ENCODE results near the gene FGF19. TPM values are rescaled to one million over a fixed set of nuclear protein-coding genes. Genes with fewer than 3 reads are reported as not detected.

The FGF19 gene
- total RNA-seq, 2 experiments from 2014 or later: not detected

- Mint-ChIP-seq H3K4me1 (peaks cover 29% of the 10 kb centered on the region), H3K27ac (peak within 1 kb of the TSS; percentile 84), H3K36me3 (peaks cover 9% of the 10 kb centered on the region), H3K4me3 (peak within 1 kb of the TSS; percentile 91), H3K27me3 (peaks cover 8% of the 10 kb centered on the region), H3K9me3 (no peaks in the 10 kb centered on the region)
- peak; percentile 93 for DNase-seq
Measured at GRCh38 chr11:69674886-69675714, 28.7 kb downstream of the FGF19 start, which contains the start of gene LTO1. LTO1 (minus strand) TSS chr11:69675353; CDS start chr11:69675239, 114 bp downstream.

GRCh38 chr11:69674267-69674885 lies 29.4 kb downstream of the FGF19 start:
- H3K27ac Mint-ChIP-seq: peak overlapping the region; percentile 84
- H3K36me3 Mint-ChIP-seq: peaks cover 9% of the 10 kb centered on the region
- H3K9me3 Mint-ChIP-seq: no peaks in the 10 kb centered on the region
- H3K4me1 Mint-ChIP-seq: peaks cover 30% of the 10 kb centered on the region
- peaks cover 8% of the 10 kb centered on the region for H3K27me3 Mint-ChIP-seq
- H3K4me3 Mint-ChIP-seq: peak overlapping the region; percentile 91
- peak; percentile 14 for DNase-seq

DNA sequence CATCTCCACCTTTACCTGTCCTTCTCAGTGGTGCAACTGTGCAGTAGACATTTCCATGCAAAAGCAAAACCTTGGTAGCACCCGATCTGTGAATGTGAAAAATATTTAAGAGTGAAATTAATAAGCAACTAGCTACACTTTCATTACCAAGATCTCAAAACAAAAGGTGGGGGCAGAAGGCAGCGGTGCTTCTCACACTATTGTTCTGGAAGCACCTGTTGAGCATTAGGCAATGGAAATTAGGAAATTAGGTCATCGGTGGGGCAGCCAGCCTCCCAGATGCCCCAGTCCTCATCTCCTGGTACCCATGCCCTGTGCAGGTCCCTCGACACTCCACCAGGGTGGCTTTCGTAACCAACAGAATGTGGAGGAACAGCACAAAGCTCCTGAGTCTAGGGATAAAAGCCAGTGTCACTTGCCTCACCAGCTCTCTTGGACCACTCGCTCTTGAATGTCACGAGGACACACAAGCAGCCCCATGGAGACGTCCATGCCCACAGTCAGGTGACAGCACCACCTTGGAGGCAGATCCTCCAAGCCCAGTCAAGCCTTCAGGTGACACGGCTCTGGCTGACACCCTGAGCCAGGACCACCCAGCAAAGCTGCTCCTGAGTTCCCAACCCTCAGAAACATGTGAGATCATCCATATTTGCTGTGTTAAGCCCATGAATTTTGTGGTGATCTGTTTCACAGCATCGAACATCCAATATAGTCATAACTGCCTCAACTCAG lies 31.9 kb downstream of the FGF19 start:
- H3K4me3 Mint-ChIP-seq: no peak overlapping the region
- H3K27me3 Mint-ChIP-seq: peaks cover 8% of the 10 kb centered on the region
- no peak for DNase-seq
- H3K4me1 Mint-ChIP-seq: peaks cover 33% of the 10 kb centered on the region
- H3K27ac Mint-ChIP-seq: peak overlapping the region; percentile 50
- peaks cover 17% of the 10 kb centered on the region for H3K36me3 Mint-ChIP-seq
- no peaks in the 10 kb centered on the region for H3K9me3 Mint-ChIP-seq

- Mint-ChIP-seq H3K27ac (no peak overlapping the region), H3K4me1 (peaks cover 31% of the 10 kb centered on the region), H3K27me3 (peaks cover 1% of the 10 kb centered on the region), H3K36me3 (peaks cover 18% of the 10 kb centered on the region), H3K9me3 (no peaks in the 10 kb centered on the region), H3K4me3 (no peak overlapping the region)
- peak; percentile 51 for DNase-seq
Measured at GRCh38 chr11:69670158-69670845, 33.5 kb downstream of the FGF19 start.

GRCh38 chr11:69669486-69669885 lies 34.3 kb downstream of the FGF19 start:
- Mint-ChIP-seq H3K4me1 (peaks cover 31% of the 10 kb centered on the region), H3K9me3 (no peaks in the 10 kb centered on the region), H3K36me3 (peaks cover 18% of the 10 kb centered on the region), H3K27me3 (no peaks in the 10 kb centered on the region), H3K27ac (no peak overlapping the region), H3K4me3 (no peak overlapping the region)
- no peak for DNase-seq

DNA sequence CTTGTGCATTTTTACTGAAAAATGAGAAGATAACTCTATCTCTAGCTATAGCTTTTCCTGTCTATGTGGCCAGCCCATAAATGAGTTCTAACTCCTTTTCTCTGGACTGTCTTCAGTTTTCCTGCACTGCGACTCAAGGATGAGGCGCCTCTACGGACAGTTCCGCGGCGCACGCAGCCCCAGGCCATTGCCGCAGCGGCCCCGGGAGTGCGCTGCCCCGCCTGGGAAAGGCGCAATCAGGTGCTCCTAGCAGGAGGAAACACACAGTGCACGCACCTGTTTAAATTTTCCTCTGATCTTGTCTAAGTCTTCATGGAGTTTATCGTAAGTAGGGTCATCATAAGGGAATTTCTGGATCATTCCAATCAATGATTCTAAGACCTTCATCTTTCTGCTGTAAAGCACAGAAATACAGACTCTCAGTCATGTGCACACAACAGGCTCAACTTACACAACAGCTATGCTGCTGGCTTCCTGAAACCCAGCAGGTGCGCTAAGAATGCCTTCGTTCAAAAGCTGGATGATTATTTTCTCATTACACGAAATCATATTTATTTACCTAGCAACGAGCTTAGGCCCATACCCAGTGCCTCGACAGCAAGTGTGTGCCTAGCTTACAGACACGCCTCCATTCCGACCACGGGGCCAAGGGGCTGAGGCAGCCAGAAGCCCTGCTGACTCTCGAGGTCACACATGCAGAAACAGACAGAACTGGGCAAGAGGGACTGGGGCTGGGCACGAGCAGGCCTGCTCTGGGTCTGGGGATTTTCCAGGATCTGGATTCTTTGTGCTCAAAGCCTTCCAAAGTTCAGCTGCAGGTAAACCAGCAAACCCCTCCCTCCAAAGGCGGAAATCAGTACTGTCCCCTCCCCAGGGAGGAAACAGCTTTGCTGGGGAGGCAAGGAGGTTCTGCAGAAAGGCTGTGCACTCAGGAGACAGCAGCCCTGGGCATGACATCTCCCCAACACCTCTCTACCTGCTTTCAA lies 35.9 kb downstream of the FGF19 start:
- H3K4me3 Mint-ChIP-seq: no peak overlapping the region
- H3K27ac Mint-ChIP-seq: no peak overlapping the region
- no peaks in the 10 kb centered on the region for H3K9me3 Mint-ChIP-seq
- H3K27me3 Mint-ChIP-seq: no peaks in the 10 kb centered on the region
- peaks cover 14% of the 10 kb centered on the region for H3K36me3 Mint-ChIP-seq
- no peak for DNase-seq
- peaks cover 20% of the 10 kb centered on the region for H3K4me1 Mint-ChIP-seq

DNA sequence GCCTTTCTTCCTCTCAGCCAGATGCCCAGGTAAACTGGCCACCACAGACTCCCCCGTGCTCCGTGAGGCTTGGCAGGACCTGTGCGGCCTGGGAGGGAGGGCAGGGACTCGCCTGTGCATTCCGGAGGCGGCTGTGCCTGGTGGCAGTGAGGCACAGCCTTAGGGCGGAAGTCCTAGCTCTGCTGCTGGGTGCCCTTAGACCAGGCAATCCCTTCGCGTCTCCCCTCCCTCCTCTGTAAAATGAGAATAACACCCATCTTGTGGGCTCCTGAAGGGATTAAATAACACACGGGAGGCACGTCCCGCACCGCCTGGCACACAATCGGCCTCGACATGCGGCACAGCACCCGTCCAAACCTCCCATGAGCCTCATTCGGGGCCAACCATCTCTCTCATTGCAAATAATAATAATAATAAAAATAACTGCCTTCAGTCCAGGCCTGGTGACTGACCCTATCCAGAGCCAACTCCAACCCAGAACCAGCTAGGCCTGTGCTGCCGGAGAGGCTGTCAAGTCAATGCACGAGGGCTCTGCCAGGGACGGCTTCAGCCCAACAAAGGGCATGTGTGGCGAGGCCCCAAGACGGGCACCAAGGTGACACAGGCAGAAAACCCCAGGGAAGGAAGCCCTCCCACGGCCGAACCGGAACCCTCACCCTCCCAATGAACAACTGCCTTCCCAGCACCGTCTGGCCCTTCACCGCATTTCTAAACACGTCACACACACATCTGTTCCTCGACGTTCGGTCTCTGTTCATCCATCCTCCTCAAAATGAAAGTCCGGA lies 36.9 kb downstream of the FGF19 start:
- Mint-ChIP-seq H3K27ac (no peak overlapping the region), H3K27me3 (no peaks in the 10 kb centered on the region), H3K4me1 (peaks cover 14% of the 10 kb centered on the region), H3K9me3 (no peaks in the 10 kb centered on the region), H3K36me3 (peaks cover 14% of the 10 kb centered on the region), H3K4me3 (no peak overlapping the region)
- no peak for DNase-seq

GRCh38 chr11:69666261-69666660 lies 37.6 kb downstream of the FGF19 start:
- H3K4me3 Mint-ChIP-seq: no peak overlapping the region
- peaks cover 10% of the 10 kb centered on the region for H3K4me1 Mint-ChIP-seq
- H3K27ac Mint-ChIP-seq: no peak overlapping the region
- H3K36me3 Mint-ChIP-seq: peaks cover 11% of the 10 kb centered on the region
- no peaks in the 10 kb centered on the region for H3K9me3 Mint-ChIP-seq
- H3K27me3 Mint-ChIP-seq: no peaks in the 10 kb centered on the region
- DNase-seq: no peak

DNA sequence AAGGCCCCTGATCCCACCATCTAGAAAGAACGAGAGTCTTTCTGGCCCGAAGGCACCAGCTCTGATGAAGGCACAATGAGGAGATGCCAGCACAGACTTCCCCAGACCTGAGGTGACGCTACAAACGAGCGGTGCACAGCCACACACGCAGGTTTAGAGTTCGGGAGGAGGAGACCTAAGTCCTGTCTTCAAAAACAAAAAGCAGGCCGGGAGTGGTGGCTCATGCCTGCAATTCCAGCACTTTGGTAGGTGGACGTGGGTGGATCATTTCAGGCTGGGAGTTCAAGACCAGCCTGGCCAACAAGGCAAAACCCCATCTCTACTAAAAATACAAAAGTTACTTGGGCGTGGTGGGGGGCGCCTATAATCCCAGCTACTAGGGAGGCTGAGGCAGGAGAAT lies 38.2 kb downstream of the FGF19 start:
- peaks cover 9% of the 10 kb centered on the region for H3K4me1 Mint-ChIP-seq
- H3K36me3 Mint-ChIP-seq: peaks cover 9% of the 10 kb centered on the region
- H3K4me3 Mint-ChIP-seq: no peak overlapping the region
- DNase-seq: no peak
- no peak overlapping the region for H3K27ac Mint-ChIP-seq
- no peaks in the 10 kb centered on the region for H3K9me3 Mint-ChIP-seq
- H3K27me3 Mint-ChIP-seq: no peaks in the 10 kb centered on the region

DNA sequence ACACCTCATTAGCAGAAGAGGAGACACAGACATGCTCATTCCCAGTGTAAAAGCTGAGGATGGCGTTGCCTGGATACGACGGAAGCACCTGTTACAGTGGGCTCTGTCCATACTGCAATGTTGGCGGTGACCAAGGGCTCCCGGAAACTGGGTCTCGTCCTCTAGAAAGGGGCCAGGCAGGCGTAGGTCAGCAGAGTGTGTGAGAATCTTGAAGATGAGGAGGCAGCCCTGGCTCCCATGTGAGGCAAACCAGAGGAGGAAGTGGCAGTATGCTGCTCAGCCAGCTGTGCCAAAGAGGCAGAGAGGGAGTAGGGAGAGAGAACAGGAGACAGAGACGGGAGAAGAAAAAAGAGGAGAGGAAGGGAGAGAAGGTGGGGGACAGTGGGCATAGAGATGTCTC lies 38.9 kb downstream of the FGF19 start:
- no peaks in the 10 kb centered on the region for H3K9me3 Mint-ChIP-seq
- H3K4me3 Mint-ChIP-seq: no peak overlapping the region
- H3K36me3 Mint-ChIP-seq: peaks cover 9% of the 10 kb centered on the region
- H3K4me1 Mint-ChIP-seq: peaks cover 3% of the 10 kb centered on the region
- H3K27ac Mint-ChIP-seq: no peak overlapping the region
- DNase-seq: no peak
- no peaks in the 10 kb centered on the region for H3K27me3 Mint-ChIP-seq

DNA sequence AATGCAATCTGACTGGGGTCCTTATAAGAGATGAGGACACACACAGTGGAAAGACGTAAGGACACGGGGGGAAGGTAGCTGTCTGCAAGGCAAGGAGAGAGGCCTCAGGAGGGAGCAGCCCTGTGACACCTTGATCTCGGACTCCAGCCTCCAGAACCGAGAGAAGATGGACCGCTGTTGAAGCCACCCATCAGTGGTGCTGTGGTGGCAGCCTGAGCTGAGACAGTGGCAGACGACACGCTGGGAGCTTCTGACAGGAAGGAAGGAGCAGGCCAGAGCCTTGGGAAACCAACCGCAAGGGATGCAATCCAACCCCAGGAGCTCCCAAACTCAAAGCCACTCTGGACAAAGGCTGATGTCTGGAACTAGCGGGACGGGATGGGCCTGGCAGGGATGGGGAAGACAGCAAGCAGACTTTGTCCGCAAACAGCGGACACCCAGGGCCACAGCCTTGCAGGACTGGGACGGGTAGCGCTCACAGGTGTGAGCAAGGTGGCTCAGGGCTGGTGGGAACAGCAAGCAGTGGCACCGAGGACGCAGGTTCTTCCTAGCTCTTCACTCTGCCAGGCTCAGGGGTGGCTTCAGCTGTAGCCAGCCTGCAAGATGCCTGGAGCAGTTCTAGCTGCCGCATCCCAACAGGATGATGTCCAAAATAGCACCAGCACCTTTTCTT lies 39.6 kb downstream of the FGF19 start:
- Mint-ChIP-seq H3K4me1 (peaks cover 3% of the 10 kb centered on the region), H3K27me3 (no peaks in the 10 kb centered on the region), H3K9me3 (no peaks in the 10 kb centered on the region), H3K4me3 (no peak overlapping the region), H3K36me3 (peaks cover 9% of the 10 kb centered on the region), H3K27ac (no peak overlapping the region)
- no peak for DNase-seq

GRCh38 chr11:69663326-69663725 lies 40.5 kb downstream of the FGF19 start:
- no peak overlapping the region for H3K4me3 Mint-ChIP-seq
- H3K27me3 Mint-ChIP-seq: no peaks in the 10 kb centered on the region

DNA sequence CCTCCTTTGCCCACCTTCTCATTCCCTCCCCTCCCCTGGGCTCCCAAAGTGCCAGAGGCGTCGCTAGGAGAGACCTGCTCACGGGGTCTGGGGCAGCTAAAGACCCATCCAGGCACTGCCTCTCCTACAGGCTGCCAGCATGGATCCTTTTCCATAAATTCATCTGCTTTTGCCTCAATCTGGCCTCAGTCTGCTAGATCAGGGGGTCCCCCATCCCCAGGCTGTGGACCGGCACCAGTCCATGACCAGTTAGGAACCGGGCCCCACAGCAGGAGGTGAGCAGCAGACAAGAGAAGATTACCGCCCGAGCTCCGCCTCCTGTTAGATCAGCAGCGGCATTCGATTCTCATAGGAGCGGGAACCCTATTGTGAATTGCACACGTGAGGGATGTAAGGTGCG lies 41.0 kb downstream of the FGF19 start:
- H3K27ac Mint-ChIP-seq: no peak overlapping the region
- H3K4me1 Mint-ChIP-seq: no peaks in the 10 kb centered on the region
- no peaks in the 10 kb centered on the region for H3K9me3 Mint-ChIP-seq
- DNase-seq: no peak
- H3K4me3 Mint-ChIP-seq: no peak overlapping the region
- no peaks in the 10 kb centered on the region for H3K27me3 Mint-ChIP-seq
- H3K36me3 Mint-ChIP-seq: peaks cover 7% of the 10 kb centered on the region

More at GRCh38 chr11:69663326-69663725, 40.5 kb downstream of the FGF19 start:
- no peak overlapping the region for H3K27ac Mint-ChIP-seq
- DNase-seq: no peak
- peaks cover 7% of the 10 kb centered on the region for H3K36me3 Mint-ChIP-seq
- H3K9me3 Mint-ChIP-seq: no peaks in the 10 kb centered on the region
- H3K4me1 Mint-ChIP-seq: no peaks in the 10 kb centered on the region

All from activated naive CD8-positive, alpha-beta T cell treated with anti-CD3 and anti-CD28 coated beads for 36 hours (primary cell).